Loucy (cell line): ENCODE measurements around the gene C8A.

ENCODE experiments used
- H2AFZ ChIP-seq: fragments of 200-600 bp; sonication (generic); 2 replicates; pipeline ENCODE4 v1.6.0; 2016; ENCODE audit warnings: antibody characterized with exemption, mild to moderate bottlenecking, low read length, moderate library complexity
- H3F3A ChIP-seq: fragments of 200-600 bp; 2 replicates; pipeline ENCODE4 v1.6.0; 2016; ENCODE audit warnings: antibody characterized with exemption, low read depth, mild to moderate bottlenecking
- H3K27me3 ChIP-seq: fragments of 200-600 bp; sonication (generic); 2 replicates; pipeline ENCODE4 v1.6.1; 2014; ENCODE audit warnings: low read length, mild to moderate bottlenecking; ENCODE audit not compliant: insufficient read depth, poor library complexity, severe bottlenecking
- H3K36me3 ChIP-seq: fragments of 200-600 bp; sonication (generic); 2 replicates; pipeline ENCODE4 v1.6.1; 2016; ENCODE audit warnings: low read length; ENCODE audit not compliant: insufficient read depth
- H3K4me1 ChIP-seq: fragments of 200-600 bp; sonication (generic); 2 replicates; pipeline ENCODE4 v1.5.1; 2014; ENCODE audit warnings: low read length, mild to moderate bottlenecking; ENCODE audit not compliant: insufficient read depth, poor library complexity, severe bottlenecking
- H3K4me2 ChIP-seq: fragments of 200-600 bp; sonication (generic); 2 replicates; pipeline ENCODE4 v1.6.0; 2014; ENCODE audit warnings: antibody characterized with exemption, low read length, low read depth, mild to moderate bottlenecking; ENCODE audit not compliant: poor library complexity, severe bottlenecking
- H3K4me3 ChIP-seq: fragments of 200-600 bp; sonication (generic); 2 replicates; pipeline ENCODE4 v1.5.1; 2014; ENCODE audit warnings: low read length, mild to moderate bottlenecking, mixed read lengths; ENCODE audit not compliant: poor library complexity, severe bottlenecking
- H3K79me2 ChIP-seq: fragments of 200-600 bp; sonication (generic); 2 replicates; pipeline ENCODE4 v1.6.1; 2014; ENCODE audit warnings: low read length; ENCODE audit not compliant: insufficient read depth
- H3K9ac ChIP-seq: fragments of 200-600 bp; sonication (generic); 2 replicates; pipeline ENCODE4 v1.6.0; 2014; ENCODE audit warnings: mild to moderate bottlenecking, low read depth, low read length, moderate library complexity; ENCODE audit not compliant: poor library complexity, severe bottlenecking
- H3K9me2 ChIP-seq: fragments of 200-600 bp; sonication (generic); replicated peaks from 2 replicates; pipeline ENCODE4 v1.6.1; 2016; ENCODE audit warnings: low read depth, low read length, mixed read lengths
- H3K9me3 ChIP-seq: fragments of 200-600 bp; sonication (generic); 2 replicates; pipeline ENCODE4 v1.6.1; 2014; ENCODE audit warnings: mild to moderate bottlenecking, antibody characterized with exemption, low read length, low read depth; ENCODE audit not compliant: insufficient read depth
- H4K20me1 ChIP-seq: fragments of 200-600 bp; sonication (generic); 2 replicates; pipeline ENCODE4 v1.6.0; 2014; ENCODE audit warnings: antibody characterized with exemption, low read length, mild to moderate bottlenecking; ENCODE audit not compliant: insufficient read depth, poor library complexity, severe bottlenecking
- CTCF ChIP-seq: fragments of 200-600 bp; sonication (generic); conservative IDR thresholded peaks from 2 replicates; pipeline ENCODE4 v1.5.1; 2014; ENCODE audit warnings: mild to moderate bottlenecking, antibody characterized with exemption, low read length
- EZH2phosphoT487 ChIP-seq: fragments of 200-600 bp; IDR thresholded peaks from 2 replicates; pipeline ENCODE4 v1.6.1; 2018; ENCODE audit warnings: antibody characterized with exemption, mild to moderate bottlenecking, moderate library complexity, borderline replicate concordance

Gene C8A

GRCh38 chr1:56901716-56902115 lies 47.1 kb downstream of the C8A start:
- no peaks in the 10 kb centered on the region for H3K79me2 ChIP-seq
- no peak for TF ChIP-seq CTCF
- no peak for TF ChIP-seq EZH2phosphoT487
- no peak overlapping the region for H3K4me2 ChIP-seq
- H3K4me1 ChIP-seq = no peaks in the 10 kb centered on the region
- H3K9me3 ChIP-seq = no peaks in the 10 kb centered on the region
- H3K27me3 ChIP-seq = no peaks in the 10 kb centered on the region
- no peaks in the 10 kb centered on the region for H3K36me3 ChIP-seq
- H3K9ac ChIP-seq = no peak overlapping the region
- no peak overlapping the region for H3K4me3 ChIP-seq
- H2AFZ ChIP-seq = no peak overlapping the region
- no peaks in the 10 kb centered on the region for H3F3A ChIP-seq
- H4K20me1 ChIP-seq = no peaks in the 10 kb centered on the region
- H3K9me2 ChIP-seq = no peaks in the 10 kb centered on the region

GRCh38 chr1:56903778-56904177 lies 49.2 kb downstream of the C8A start:
- Histone ChIP-seq H3K4me2 (no peak overlapping the region), H3K9me3 (no peaks in the 10 kb centered on the region), H3F3A (no peaks in the 10 kb centered on the region), H3K9me2 (no peaks in the 10 kb centered on the region), H3K27me3 (no peaks in the 10 kb centered on the region), H2AFZ (no peak overlapping the region), H3K36me3 (no peaks in the 10 kb centered on the region), H3K4me1 (no peaks in the 10 kb centered on the region), H3K4me3 (no peak overlapping the region), H3K79me2 (no peaks in the 10 kb centered on the region), H4K20me1 (no peaks in the 10 kb centered on the region), H3K9ac (no peak overlapping the region)
- TF ChIP-seq EZH2phosphoT487 = no peak
- TF ChIP-seq CTCF = no peak

GRCh38 chr1:56904663-56905397 lies 50.2 kb downstream of the C8A start:
- Histone ChIP-seq H3K4me1 (peaks cover 5% of the 10 kb centered on the region), H2AFZ (no peak overlapping the region), H3K9ac (no peak overlapping the region), H3K79me2 (no peaks in the 10 kb centered on the region), H3K4me3 (no peak overlapping the region), H4K20me1 (no peaks in the 10 kb centered on the region), H3K36me3 (no peaks in the 10 kb centered on the region), H3K9me2 (no peaks in the 10 kb centered on the region), H3K4me2 (no peak overlapping the region), H3F3A (no peaks in the 10 kb centered on the region), H3K9me3 (no peaks in the 10 kb centered on the region), H3K27me3 (no peaks in the 10 kb centered on the region)
- TF ChIP-seq CTCF (no peak), EZH2phosphoT487 (no peak)
